Renal pelvis (tissue), 4 donors: ENCODE measurements around the gene INPP4B. TPM values are rescaled to one million over a fixed set of nuclear protein-coding genes. Genes with fewer than 3 reads are reported as not detected.

Experiments
- DNase-seq: peaks from one replicate; pipeline ENCODE4 v3.0.0-alpha.2; 2013
- polyA plus RNA-seq, 3 donors: library from polyadenylated mRNA; unstranded; fragments of 120-200 nt; gene quantifications; one replicate each; pipeline ENCODE4 v1.2.1, GENCODE V29; 2013; ENCODE audit not compliant: insufficient read length in 3 of 3

The INPP4B gene
- polyA plus RNA-seq, 3 donors: 8.4 to 9.4 (median 8.4) TPM

GRCh38 chr4:142474398-142475087 is 371.6 kb downstream of the INPP4B start:
- DNase-seq: no peak

GRCh38 chr4:142473960-142474338 is 372.2 kb downstream of the INPP4B start:
- DNase-seq: no peak

GRCh38 chr4:142473218-142473959 is 372.7 kb downstream of the INPP4B start:
- no peak for DNase-seq

- no peak for DNase-seq
Measured at GRCh38 chr4:142467088-142467487, 379.0 kb downstream of the INPP4B start.

GRCh38 chr4:142465526-142465925 is 380.6 kb downstream of the INPP4B start:
- peak; percentile 45 for DNase-seq

- no peak for DNase-seq
Measured at GRCh38 chr4:142463206-142463605, 382.9 kb downstream of the INPP4B start.

- no peak for DNase-seq
Measured at GRCh38 chr4:142452161-142452855, 393.8 kb downstream of the INPP4B start.

- DNase-seq: no peak
Measured at GRCh38 chr4:142449771-142450373, 396.2 kb downstream of the INPP4B start.

GRCh38 chr4:142447009-142447408 is 399.1 kb downstream of the INPP4B start:
- no peak for DNase-seq

GRCh38 chr4:142443469-142443868 is 402.6 kb downstream of the INPP4B start:
- no peak for DNase-seq

- DNase-seq: no peak
Measured at GRCh38 chr4:142440093-142440492, 406.0 kb downstream of the INPP4B start.

GRCh38 chr4:142435599-142436235 is 410.4 kb downstream of the INPP4B start:
- no peak for DNase-seq

- no peak for DNase-seq
Measured at GRCh38 chr4:142434519-142435224, 411.4 kb downstream of the INPP4B start.

GRCh38 chr4:142428715-142429114 is 417.4 kb downstream of the INPP4B start:
- DNase-seq: no peak

- DNase-seq: no peak
Measured at GRCh38 chr4:142427456-142427855, 418.6 kb downstream of the INPP4B start.

- peak; percentile 31 for DNase-seq
Measured at GRCh38 chr4:142423861-142424260, 422.2 kb downstream of the INPP4B start.

- DNase-seq: no peak
Measured at GRCh38 chr4:142420311-142421095, 425.6 kb downstream of the INPP4B start.

- DNase-seq: no peak
Measured at GRCh38 chr4:142419712-142420111, 426.4 kb downstream of the INPP4B start.

GRCh38 chr4:142418697-142419096 is 427.4 kb downstream of the INPP4B start:
- no peak for DNase-seq

- no peak for DNase-seq
Measured at GRCh38 chr4:142416711-142417275, 429.3 kb downstream of the INPP4B start.
